ENCODE data around the gene PIK3CB. TPM values are rescaled to one million over a fixed set of nuclear protein-coding genes. Genes with fewer than 3 reads are reported as not detected.

Gene PIK3CB
- total RNA-seq, 1 donor from 2014 or later = 18.3 TPM

DNA sequence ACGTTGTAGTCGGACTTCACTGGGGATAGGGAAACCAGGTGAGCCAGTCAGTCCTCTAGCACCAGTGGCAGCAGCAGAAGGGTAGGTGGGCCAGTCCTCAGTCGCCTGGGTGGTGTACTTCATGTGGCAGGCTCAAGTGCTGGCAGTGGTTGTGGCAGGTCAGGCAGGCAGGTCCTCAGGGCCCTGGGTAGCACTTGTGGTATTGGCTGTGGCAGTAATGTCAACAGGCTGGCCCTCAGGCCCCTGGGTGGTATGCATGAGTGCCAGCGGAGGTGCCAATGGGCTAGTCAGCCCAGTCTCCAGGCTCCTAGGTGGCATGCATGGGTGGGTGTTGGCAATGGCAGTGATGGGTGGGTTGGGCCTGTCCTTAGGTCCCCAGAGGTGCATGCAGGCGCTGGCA is 185.6 kb downstream of the PIK3CB start:
- H3K27ac Mint-ChIP-seq = peak overlapping the region; percentile 67
- peaks cover 65% of the 10 kb centered on the region for H3K36me3 Mint-ChIP-seq (ENCODE audit: insufficient read depth)
- H3K4me3 Mint-ChIP-seq (ENCODE audit: low read depth) = no peak overlapping the region
- TF ChIP-seq, protein P1, sequence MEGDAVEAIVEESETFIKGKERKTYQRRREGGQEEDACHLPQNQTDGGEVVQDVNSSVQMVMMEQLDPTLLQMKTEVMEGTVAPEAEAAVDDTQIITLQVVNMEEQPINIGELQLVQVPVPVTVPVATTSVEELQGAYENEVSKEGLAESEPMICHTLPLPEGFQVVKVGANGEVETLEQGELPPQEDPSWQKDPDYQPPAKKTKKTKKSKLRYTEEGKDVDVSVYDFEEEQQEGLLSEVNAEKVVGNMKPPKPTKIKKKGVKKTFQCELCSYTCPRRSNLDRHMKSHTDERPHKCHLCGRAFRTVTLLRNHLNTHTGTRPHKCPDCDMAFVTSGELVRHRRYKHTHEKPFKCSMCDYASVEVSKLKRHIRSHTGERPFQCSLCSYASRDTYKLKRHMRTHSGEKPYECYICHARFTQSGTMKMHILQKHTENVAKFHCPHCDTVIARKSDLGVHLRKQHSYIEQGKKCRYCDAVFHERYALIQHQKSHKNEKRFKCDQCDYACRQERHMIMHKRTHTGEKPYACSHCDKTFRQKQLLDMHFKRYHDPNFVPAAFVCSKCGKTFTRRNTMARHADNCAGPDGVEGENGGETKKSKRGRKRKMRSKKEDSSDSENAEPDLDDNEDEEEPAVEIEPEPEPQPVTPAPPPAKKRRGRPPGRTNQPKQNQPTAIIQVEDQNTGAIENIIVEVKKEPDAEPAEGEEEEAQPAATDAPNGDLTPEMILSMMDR (IDR thresholded peaks at IDR 0.05; ENCODE audit: unreplicated experiment) = no peak
- DNase-seq (ENCODE audit: low spot score, unreplicated experiment) = no peak
- H3K9me3 Mint-ChIP-seq (ENCODE audit: low read depth) = peaks cover 40% of the 10 kb centered on the region
- no peaks in the 10 kb centered on the region for H3K27me3 Mint-ChIP-seq
- no peaks in the 10 kb centered on the region for H3K4me1 Mint-ChIP-seq (ENCODE audit: low read depth)

DNA sequence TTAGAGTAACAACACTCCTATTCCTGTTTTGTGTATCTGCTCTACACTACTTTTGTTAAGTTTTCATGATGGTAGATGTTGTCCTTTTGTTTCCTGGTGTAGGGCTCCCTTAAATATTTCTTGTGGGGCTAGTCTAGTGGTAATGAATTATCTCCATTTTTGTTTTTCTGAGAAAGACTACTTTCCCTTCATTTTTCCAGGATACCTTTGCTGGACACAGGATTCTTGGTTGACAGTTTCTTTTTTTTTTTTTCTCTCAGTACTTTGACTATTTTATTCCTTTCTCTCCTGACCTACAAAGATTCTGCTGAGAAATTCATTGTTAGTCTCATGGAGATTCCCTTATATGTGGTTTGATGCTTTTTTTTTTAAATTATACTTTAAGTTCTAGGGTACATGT is 188.2 kb downstream of the PIK3CB start:
- no peak for DNase-seq (ENCODE audit: low spot score, unreplicated experiment)
- Mint-ChIP-seq H3K27me3 (no peaks in the 10 kb centered on the region), H3K27ac (peak overlapping the region; percentile 20), H3K9me3 (ENCODE audit: low read depth) (peaks cover 58% of the 10 kb centered on the region), H3K4me3 (ENCODE audit: low read depth) (no peak overlapping the region), H3K4me1 (ENCODE audit: low read depth) (no peaks in the 10 kb centered on the region), H3K36me3 (ENCODE audit: insufficient read depth) (peaks cover 65% of the 10 kb centered on the region)
- TF ChIP-seq, protein P1 (IDR thresholded peaks at IDR 0.05; ENCODE audit: unreplicated experiment) = no peak

DNA sequence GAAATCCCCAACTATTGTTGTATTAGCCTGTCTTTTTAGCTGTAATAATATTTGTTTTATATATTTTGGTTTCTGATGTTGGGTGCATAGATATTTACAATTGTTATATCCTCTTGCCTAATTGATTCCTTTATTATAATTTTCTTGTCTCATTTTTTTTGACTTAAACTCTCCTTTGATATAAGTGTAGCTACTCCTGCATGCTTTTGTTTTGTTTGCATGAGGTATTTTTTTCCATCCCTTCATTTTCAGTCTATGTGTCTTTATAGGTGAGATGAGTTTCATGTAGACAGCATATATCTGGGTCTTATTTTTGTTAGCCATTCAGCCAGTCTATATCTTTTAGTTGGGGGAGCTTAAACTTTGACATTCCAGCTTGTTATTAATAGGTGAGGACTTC is 188.7 kb downstream of the PIK3CB start:
- H3K9me3 Mint-ChIP-seq (ENCODE audit: low read depth) = peaks cover 58% of the 10 kb centered on the region
- peaks cover 61% of the 10 kb centered on the region for H3K36me3 Mint-ChIP-seq (ENCODE audit: insufficient read depth)
- peak overlapping the region; percentile 57 for H3K27ac Mint-ChIP-seq
- no peak overlapping the region for H3K4me3 Mint-ChIP-seq (ENCODE audit: low read depth)
- TF ChIP-seq, protein P1 (IDR thresholded peaks at IDR 0.05; ENCODE audit: unreplicated experiment) = no peak
- no peak for DNase-seq (ENCODE audit: low spot score, unreplicated experiment)
- H3K27me3 Mint-ChIP-seq = no peaks in the 10 kb centered on the region
- no peaks in the 10 kb centered on the region for H3K4me1 Mint-ChIP-seq (ENCODE audit: low read depth)

DNA sequence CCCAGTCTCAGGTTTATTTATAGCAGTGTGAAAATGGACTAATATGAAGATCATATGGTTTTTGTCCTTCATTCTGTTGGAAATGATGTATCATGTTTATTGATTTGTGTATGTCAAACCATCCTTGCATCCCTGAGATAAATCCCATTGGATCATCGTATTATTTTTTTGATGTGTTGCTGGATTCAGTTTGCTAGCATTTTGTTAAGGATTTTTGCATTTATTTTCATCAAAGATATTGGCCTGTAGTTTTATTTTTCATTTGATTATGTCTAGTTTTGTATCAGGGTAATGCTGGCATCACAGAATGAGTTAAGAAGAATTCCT is 191.8 kb downstream of the PIK3CB start:
- Mint-ChIP-seq H3K4me3 (ENCODE audit: low read depth) (no peak overlapping the region), H3K36me3 (ENCODE audit: insufficient read depth) (peaks cover 46% of the 10 kb centered on the region), H3K9me3 (ENCODE audit: low read depth) (peaks cover 54% of the 10 kb centered on the region), H3K27ac (no peak overlapping the region), H3K4me1 (ENCODE audit: low read depth) (no peaks in the 10 kb centered on the region), H3K27me3 (no peaks in the 10 kb centered on the region)
- TF ChIP-seq, protein P1 (IDR thresholded peaks at IDR 0.05; ENCODE audit: unreplicated experiment) = no peak
- no peak for DNase-seq (ENCODE audit: low spot score, unreplicated experiment)

DNA sequence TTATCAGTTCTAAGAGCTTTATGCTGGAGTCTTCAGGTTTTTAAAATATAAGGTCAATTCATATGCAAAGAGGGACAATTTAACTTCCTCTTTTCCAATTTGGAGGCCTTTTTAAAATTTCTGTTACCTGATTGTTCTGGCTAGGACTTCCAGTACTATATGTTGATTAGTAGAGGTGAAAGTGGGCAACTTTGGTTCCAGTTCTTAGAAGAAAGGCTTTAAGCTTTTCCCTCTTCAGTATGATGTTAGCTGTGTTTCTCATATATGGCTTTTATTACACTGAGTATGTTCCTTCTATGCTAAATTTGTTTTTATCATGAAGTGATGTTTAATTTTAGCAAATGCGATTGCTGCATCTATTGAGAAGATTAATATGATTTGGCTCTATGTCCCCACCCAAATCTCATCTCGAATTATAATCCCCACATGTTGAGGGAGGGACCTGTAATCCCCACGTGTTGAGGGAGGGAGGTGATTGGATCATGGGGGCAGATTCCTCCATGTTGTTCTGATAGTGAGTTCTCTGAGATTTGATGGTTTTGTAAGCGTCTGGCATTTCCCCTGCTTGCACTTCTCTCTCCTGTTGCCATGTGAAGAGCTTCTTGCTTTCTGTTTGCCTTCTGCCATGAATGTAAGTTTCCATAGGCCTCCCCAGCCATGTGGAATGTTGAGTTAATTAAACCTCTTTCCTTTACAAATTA is 192.4 kb downstream of the PIK3CB start:
- H3K4me1 Mint-ChIP-seq (ENCODE audit: low read depth) = no peaks in the 10 kb centered on the region
- DNase-seq (ENCODE audit: low spot score, unreplicated experiment) = no peak
- TF ChIP-seq, protein P1 (IDR thresholded peaks at IDR 0.05; ENCODE audit: unreplicated experiment) = no peak
- H3K27me3 Mint-ChIP-seq = no peaks in the 10 kb centered on the region
- H3K36me3 Mint-ChIP-seq (ENCODE audit: insufficient read depth) = peaks cover 42% of the 10 kb centered on the region
- H3K9me3 Mint-ChIP-seq (ENCODE audit: low read depth) = peaks cover 52% of the 10 kb centered on the region
- H3K4me3 Mint-ChIP-seq (ENCODE audit: low read depth) = no peak overlapping the region
- H3K27ac Mint-ChIP-seq = peak overlapping the region; percentile 21
